Activated CD4-positive, CD25-positive, alpha-beta regulatory T cell treated with anti-CD3 and anti-CD28 coated beads, Interleukin-2, amount 50 U/mL, for 16 hours (primary cell): ENCODE data around the gene MTUS2.

Source experiments
- DNase-seq: peaks from one replicate; pipeline ENCODE4 v3.0.0-alpha.2; 2020; ENCODE audit warnings: low read depth, low spot score

Gene MTUS2

GRCh38 chr13:29451976-29452375 is 631.8 kb downstream of the MTUS2 start:
- no peak for DNase-seq

DNA sequence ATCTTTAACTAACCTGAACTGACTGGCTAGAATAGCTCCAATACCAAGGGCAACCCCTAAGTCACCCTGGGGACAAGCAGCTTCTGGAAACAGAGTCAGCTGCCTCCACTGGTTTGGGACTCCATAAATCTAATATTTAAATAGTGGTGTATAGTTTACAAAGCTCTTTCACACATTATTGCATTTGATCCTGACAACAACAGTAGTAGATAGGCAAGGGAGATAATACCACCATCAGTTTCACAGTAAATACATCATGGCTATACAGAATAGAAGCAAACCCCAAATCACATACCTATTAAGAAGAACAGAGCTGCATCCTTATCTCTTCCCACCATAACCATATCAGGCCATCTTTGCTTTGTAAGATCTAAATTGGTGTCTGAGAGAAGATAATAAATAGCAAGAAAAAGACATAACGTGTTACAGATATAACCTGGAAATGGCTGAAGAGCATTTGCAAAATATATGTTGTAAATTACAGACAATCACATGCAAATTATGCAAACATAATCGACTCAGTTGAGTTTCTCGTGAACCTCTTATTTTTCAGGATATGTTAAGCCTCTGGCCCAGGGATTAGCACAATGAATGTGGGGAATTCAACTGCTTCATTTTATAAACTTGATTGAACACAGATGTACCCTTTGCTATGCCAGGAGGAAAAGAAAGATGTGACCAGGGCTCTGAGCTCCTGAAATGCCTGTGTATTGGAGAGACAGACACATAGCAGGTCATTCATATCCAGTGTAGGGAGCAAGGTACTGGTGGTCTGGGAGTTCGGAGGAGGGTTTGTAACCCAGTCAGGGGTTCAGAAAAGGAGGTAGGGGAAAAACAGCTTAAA is 632.9 kb downstream of the MTUS2 start:
- DNase-seq, result no peak

DNA sequence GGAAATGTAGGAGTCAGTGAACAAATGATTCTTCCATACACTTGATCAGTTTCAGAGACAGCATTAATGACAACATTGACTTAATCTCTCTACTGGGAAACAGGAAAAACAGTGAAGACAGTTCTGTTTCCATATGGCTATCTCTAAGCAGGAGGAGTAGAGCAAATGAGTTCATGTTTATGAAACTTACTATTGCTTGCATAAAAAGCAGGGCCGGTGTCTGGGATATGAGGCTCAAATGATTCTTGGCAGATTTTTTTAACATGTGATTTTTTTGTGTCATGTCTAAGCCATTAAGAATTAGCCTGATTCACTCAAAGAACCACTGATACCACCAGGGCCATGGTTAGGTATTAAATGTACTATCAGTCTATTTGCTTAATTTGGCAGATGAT is 633.5 kb downstream of the MTUS2 start:
- DNase-seq, result no peak

- no peak for DNase-seq
These were observed 634.9 kb downstream of the MTUS2 start for GRCh38 chr13:29454931-29455481.

DNA sequence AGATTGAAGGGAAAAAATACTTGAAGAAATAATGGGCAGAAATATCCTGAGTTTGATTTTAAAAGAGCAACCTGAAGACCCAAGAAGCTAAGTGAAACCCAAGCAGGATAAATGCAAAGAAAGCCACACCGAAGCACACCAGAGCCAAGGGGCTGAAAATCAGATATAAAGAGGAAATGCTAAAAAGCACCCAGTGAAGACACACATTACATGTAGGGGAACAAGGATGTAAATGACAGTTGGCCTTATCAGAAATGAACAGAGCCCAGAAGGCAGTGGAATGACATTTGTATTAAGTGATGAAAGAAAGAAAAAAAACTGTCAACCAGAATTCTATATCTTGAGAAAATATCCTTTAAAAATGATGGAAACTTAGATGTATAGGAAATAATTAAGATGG is 636.3 kb downstream of the MTUS2 start:
- no peak for DNase-seq

DNA sequence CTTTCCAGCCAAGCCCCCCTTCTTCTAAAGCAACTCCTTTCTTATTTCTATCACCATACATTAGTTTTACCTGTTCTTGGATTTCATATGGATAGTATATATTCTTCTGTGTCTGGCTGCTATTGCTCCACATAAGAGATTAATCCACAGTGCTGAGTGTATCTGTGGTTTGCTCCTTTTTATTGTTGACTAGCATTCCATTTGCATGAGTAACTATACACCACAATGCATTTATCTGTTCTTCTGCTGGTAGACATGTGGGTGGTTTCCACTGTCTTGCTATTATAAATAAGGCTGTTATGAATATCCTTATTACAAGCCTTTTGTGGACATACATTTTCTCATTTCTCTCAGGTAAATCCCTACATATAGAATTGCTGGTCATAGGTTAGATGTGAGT is 637.2 kb downstream of the MTUS2 start:
- DNase-seq, result no peak

GRCh38 chr13:29458419-29458818 is 638.3 kb downstream of the MTUS2 start:
- DNase-seq, result no peak

GRCh38 chr13:29459813-29460355 is 639.7 kb downstream of the MTUS2 start:
- no peak for DNase-seq

GRCh38 chr13:29464105-29464679 is 644.1 kb downstream of the MTUS2 start:
- no peak for DNase-seq

- DNase-seq, result no peak
These were observed 645.7 kb downstream of the MTUS2 start for GRCh38 chr13:29465741-29466293.

- no peak for DNase-seq
These were observed 651.4 kb downstream of the MTUS2 start for GRCh38 chr13:29471551-29471950.

GRCh38 chr13:29472332-29472961 is 652.3 kb downstream of the MTUS2 start:
- no peak for DNase-seq

- DNase-seq, result no peak
These were observed 653.0 kb downstream of the MTUS2 start for GRCh38 chr13:29473166-29473565.

DNA sequence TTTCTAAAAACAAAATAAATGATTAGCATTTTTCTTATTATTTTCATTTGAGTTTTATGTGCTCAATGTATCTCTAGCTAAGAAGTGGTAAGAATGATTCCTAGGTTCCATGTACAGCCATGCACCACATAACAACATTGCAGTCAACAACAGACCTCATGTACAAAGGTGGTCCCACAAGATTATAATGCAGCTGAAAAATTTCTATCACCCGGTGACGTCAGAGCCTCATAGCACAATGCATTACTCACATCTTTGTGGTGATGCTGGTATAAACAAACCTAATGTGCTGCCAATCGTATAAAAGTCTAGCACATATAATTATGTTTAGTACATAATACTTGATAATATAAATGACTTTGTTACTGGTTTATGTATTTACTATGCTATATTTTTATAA is 654.9 kb downstream of the MTUS2 start:
- DNase-seq, result no peak

- DNase-seq, result no peak
These were observed 655.9 kb downstream of the MTUS2 start for GRCh38 chr13:29476046-29476445.

- DNase-seq, result no peak
These were observed 659.8 kb downstream of the MTUS2 start for GRCh38 chr13:29479716-29480492.

- no peak for DNase-seq
These were observed 660.9 kb downstream of the MTUS2 start for GRCh38 chr13:29480893-29481525.

DNA sequence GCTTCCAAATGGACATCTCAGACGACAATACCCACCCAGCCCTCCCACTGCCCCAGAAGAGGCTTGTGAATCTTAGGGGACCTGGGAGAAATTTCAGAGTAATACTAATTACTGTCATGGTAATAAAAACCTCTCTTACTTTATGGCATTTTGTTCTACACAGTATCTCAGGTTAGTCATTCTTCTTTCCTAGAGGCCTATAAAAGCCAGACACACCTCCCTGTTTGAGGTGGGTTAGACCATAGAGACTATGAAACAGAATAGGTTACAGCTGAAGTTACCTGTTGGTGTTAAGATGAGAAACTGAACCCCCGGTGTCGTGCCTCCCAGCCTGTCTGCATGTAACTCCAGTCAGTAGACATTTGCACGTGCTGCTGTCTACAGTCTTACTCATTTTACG is 661.5 kb downstream of the MTUS2 start:
- DNase-seq, result no peak

DNA sequence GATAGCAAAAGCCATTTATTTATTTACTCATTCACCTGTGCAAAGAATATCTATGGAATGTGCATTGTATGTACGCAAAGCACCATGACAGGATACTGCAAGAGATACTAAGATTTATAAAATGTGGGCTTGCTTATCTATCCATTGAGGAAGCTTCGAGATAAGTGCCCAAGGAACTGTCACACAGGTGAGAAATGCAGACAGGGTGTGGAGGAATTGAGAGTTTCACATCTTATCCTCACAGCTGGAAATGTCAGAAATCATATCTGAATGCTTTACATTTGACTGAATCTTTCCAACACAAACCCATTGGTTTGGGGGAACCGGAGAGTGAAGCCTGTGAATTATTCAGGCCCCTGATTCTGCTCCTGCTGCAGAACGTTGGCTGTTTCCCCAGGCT is 662.4 kb downstream of the MTUS2 start:
- DNase-seq, result no peak

DNA sequence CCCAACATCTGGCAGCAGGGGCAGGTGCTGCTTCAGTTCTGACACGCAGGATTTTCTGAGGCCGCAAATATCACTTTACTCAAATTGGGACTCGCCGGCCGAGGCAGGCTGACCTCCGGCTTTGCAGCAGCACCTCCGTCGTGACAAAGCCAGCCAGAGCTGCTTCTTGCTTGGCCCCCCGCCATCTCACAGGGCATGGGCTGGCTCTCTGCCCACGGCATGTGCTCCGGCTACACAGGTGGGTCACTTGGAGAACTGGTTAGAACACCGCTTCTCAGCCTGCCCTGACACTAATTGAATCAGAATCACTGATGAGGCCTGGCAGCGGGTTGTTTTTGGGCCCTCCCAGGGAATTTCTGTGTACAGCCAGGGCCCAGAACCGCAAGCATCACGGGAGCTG is 663.1 kb downstream of the MTUS2 start:
- DNase-seq, result no peak

GRCh38 chr13:29483623-29484022 is 663.5 kb downstream of the MTUS2 start:
- DNase-seq, result no peak
